Activated CD8-positive, alpha-beta T cell treated with anti-CD3 and anti-CD28 coated beads for 36 hours (primary cell): ENCODE data around the gene OR8D1. TPM values are rescaled to one million over a fixed set of nuclear protein-coding genes. Genes with fewer than 3 reads are reported as not detected.

Source experiments
- ATAC-seq: fragments of 200-7000 bp; cut with Tn5 transposase; one replicate; pipeline ENCODE4 v1.10.0; 2021; ENCODE audit warnings: mild to moderate bottlenecking, moderate library complexity
- CTCF ChIA-PET: fragments of 350-600 bp; sonication (Branson Sonifier 250); formaldehyde crosslinking; loops from one replicate; lab custom pipeline; 2021; ENCODE audit warnings: antibody characterized with exemption; lab: Charles Lee
- POLR2A ChIA-PET: fragments of 350-600 bp; sonication (Branson Sonifier 250); formaldehyde crosslinking; loops from one replicate; lab custom pipeline; 2021; ENCODE audit warnings: antibody characterized with exemption; lab: Charles Lee
- DNase-seq: peaks from one replicate; pipeline ENCODE4 v3.0.0-alpha.2; 2020
- H3K27ac Mint-ChIP-seq: one replicate; pipeline ENCODE4 v1.8.0; 2021; ENCODE audit warnings: mild to moderate bottlenecking, mixed read lengths
- H3K27me3 Mint-ChIP-seq: one replicate; pipeline ENCODE4 v1.8.0; 2021; ENCODE audit warnings: mixed read lengths
- H3K36me3 Mint-ChIP-seq: one replicate; pipeline ENCODE4 v1.8.0; 2021; ENCODE audit warnings: low read depth, mixed read lengths
- H3K4me1 Mint-ChIP-seq: one replicate; pipeline ENCODE4 v1.8.0; 2021; ENCODE audit warnings: low read depth, mixed read lengths
- H3K4me3 Mint-ChIP-seq: one replicate; pipeline ENCODE4 v1.8.0; 2021; ENCODE audit warnings: mild to moderate bottlenecking, moderate library complexity, mixed read lengths
- H3K9me3 Mint-ChIP-seq: one replicate; pipeline ENCODE4 v1.8.0; 2021; ENCODE audit warnings: mixed read lengths
- CTCF ChIP-seq: fragments of 200-600 bp; IDR thresholded peaks from one replicate; pipeline ENCODE4 v1.8.0; 2022; ENCODE audit warnings: antibody characterized with exemption, mild to moderate bottlenecking
- intact Hi-C: fragments of 100-400 bp; cut with micrococcal nuclease; formaldehyde crosslinking; loops from one replicate; pipeline ENCODE4 v1.10.0; 2022
- total RNA-seq, 2 experiments: library from RNA; stranded (reverse); gene quantifications; one replicate each; pipeline ENCODE4 v1.2.3, GENCODE V29; 2021

Gene OR8D1
- total RNA-seq, 2 experiments from 2014 or later, result not detected

GRCh38 chr11:124320097-124320496, 6.3 kb upstream of the OR8D1 start, which contains the start of gene OR8D2:
TSS of gene OR8D2 (minus strand) at chr11:124320197. CDS start at chr11:124320197, 0 bp downstream.
- no peak for DNase-seq
- H3K9me3 Mint-ChIP-seq, result no peaks in the 10 kb centered on the region
- TF ChIP-seq CTCF, result no peak
- intact Hi-C loops, result no loop called here
- H3K27me3 Mint-ChIP-seq, result peaks cover 8% of the 10 kb centered on the region
- H3K36me3 Mint-ChIP-seq, result no peaks in the 10 kb centered on the region
- ATAC-seq, result no peak
- no peak within 1 kb of the TSS for H3K4me3 Mint-ChIP-seq
- no peak within 1 kb of the TSS for H3K27ac Mint-ChIP-seq
- POLR2A ChIA-PET, result no interaction called here
- H3K4me1 Mint-ChIP-seq, result no peaks in the 10 kb centered on the region
- CTCF ChIA-PET, result no interaction called here

DNA sequence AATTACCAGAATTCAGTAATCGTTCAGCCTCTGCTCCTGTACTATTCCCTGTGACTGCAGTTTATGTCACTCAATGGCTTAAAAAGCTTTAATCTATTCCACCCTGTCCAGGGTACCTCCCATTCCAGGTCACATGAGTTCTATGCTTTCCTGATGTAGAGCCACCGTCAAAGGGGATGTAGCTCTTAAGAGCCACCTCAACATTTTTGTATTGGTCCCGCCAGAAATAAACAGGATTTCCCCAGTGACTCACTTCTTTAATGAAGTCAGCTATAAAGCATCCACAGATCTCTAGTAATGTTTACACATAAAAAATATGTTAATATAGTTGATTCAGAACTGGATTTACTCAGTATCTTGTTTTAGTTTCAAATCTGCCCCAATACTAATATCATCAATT, 1.3 kb upstream of the OR8D1 start:
- Mint-ChIP-seq H3K36me3 (no peaks in the 10 kb centered on the region), H3K4me3 (no peak overlapping the region), H3K27me3 (peaks cover 3% of the 10 kb centered on the region), H3K27ac (no peak overlapping the region), H3K4me1 (no peaks in the 10 kb centered on the region), H3K9me3 (no peaks in the 10 kb centered on the region)
- TF ChIP-seq CTCF, result no peak
- CTCF ChIA-PET, result no interaction called here
- no peak for DNase-seq
- ATAC-seq, result no peak
- intact Hi-C loops, result no loop called here
- POLR2A ChIA-PET, result no interaction called here

DNA sequence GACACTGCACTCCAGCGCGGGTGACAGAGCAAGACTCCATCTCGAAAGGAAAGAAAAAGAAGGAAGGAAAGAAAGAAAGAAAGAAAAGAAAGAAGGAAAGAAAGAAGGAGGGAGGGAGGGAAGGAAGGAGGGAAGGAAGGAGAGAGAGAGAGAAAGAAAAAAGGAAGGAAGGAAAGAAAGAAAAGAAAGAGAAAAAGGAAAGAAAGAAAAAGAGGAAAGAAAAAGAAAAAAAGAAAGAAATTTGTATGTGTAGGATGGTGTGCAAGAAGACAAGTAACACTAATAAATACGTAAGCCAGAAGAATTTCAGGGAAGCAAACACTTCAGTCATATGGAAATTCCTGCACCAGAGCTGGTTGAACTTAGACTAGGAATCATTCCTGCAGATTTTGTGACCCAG, 618 bp downstream of the OR8D1 start:
- Mint-ChIP-seq H3K4me1 (no peaks in the 10 kb centered on the region), H3K9me3 (no peaks in the 10 kb centered on the region), H3K36me3 (no peaks in the 10 kb centered on the region), H3K27me3 (peaks cover 2% of the 10 kb centered on the region), H3K27ac (no peak overlapping the region), H3K4me3 (no peak overlapping the region)
- CTCF ChIA-PET, result no interaction called here
- ATAC-seq (no peak), DNase-seq (no peak)
- TF ChIP-seq CTCF, result no peak
- POLR2A ChIA-PET, result no interaction called here
- intact Hi-C loops, result no loop called here

DNA sequence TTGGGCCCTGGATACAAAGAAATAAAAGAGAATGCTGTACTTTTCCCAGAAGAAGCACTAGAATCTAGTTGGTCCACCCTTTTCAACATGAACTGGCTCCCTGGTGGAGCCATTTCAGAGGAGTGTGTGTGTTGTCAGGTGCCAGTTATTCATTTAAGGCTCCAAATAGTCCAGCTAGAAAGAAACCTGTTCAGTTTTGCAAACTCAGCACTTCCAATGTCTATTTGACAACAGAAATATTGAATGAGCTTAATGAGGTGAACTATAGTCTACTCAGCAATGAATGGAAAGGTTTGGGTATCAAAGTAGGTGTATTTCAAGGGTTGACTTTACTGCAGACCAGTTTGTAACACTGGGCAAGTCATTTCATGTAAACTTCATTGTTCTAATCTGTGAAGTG, 2.1 kb downstream of the OR8D1 start:
- CTCF ChIA-PET, result no interaction called here
- intact Hi-C loops, result no loop called here
- H3K4me3 Mint-ChIP-seq, result no peak overlapping the region
- H3K27me3 Mint-ChIP-seq, result no peaks in the 10 kb centered on the region
- no peaks in the 10 kb centered on the region for H3K4me1 Mint-ChIP-seq
- no peak for TF ChIP-seq CTCF
- H3K27ac Mint-ChIP-seq, result no peak overlapping the region
- no peak for DNase-seq
- H3K9me3 Mint-ChIP-seq, result no peaks in the 10 kb centered on the region
- POLR2A ChIA-PET, result no interaction called here
- no peaks in the 10 kb centered on the region for H3K36me3 Mint-ChIP-seq
- ATAC-seq, result no peak

DNA sequence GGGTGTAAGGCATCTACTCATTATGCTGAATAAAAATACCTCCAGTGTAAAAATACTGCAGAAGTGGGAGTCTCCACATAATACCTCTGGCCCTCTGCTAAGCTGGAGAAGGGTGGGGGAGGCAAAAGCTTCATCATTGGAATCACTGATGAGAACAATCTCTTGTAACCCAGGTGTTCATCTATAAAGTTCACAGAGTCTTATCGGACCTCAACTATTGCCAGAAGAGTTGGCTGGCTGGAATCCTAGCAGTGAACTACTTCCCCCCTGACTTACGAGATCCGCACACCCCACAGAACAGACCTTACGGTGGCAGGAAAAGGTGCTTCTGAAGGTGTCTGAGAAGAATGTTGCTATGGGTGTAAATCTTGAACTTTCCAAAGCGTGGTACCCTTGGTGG, 2.5 kb downstream of the OR8D1 start:
- H3K9me3 Mint-ChIP-seq, result no peaks in the 10 kb centered on the region
- intact Hi-C loops, result no loop called here
- CTCF ChIA-PET, result no interaction called here

More for the DNA sequence above, 2.5 kb downstream of the OR8D1 start:
- POLR2A ChIA-PET, result no interaction called here
- H3K4me1 Mint-ChIP-seq, result no peaks in the 10 kb centered on the region
- ATAC-seq (no peak), DNase-seq (no peak)
- H3K36me3 Mint-ChIP-seq, result no peaks in the 10 kb centered on the region
- no peak overlapping the region for H3K4me3 Mint-ChIP-seq
- no peak overlapping the region for H3K27ac Mint-ChIP-seq
- H3K27me3 Mint-ChIP-seq, result no peaks in the 10 kb centered on the region
- TF ChIP-seq CTCF, result no peak
